Activated B cell treated with CpG ODN at 0.5 μM for 24 hours (primary cell): ENCODE measurements around the gene TBX3. TPM values are rescaled to one million over a fixed set of nuclear protein-coding genes. Genes with fewer than 3 reads are reported as not detected.

Experiments
- ATAC-seq: fragments of 200-7000 bp; cut with Tn5 transposase; one replicate; pipeline ENCODE4 v1.10.0; 2021; ENCODE audit warnings: low read depth, mild to moderate bottlenecking, moderate library complexity
- CTCF ChIA-PET: fragments of 350-600 bp; sonication (Branson Sonifier 250); formaldehyde crosslinking; loops from one replicate; lab custom pipeline; 2021; ENCODE audit warnings: antibody characterized with exemption; lab: Charles Lee
- POLR2A ChIA-PET: fragments of 350-600 bp; sonication (Branson Sonifier 250); formaldehyde crosslinking; loops from one replicate; lab custom pipeline; 2021; ENCODE audit warnings: antibody characterized with exemption; lab: Charles Lee
- DNase-seq: peaks from one replicate; pipeline ENCODE4 v3.0.0; 2022
- H3K27ac Mint-ChIP-seq: one replicate; pipeline ENCODE4 v1.8.0; 2020; ENCODE audit warnings: mixed read lengths
- H3K27me3 Mint-ChIP-seq: one replicate; pipeline ENCODE4 v1.8.0; 2021; ENCODE audit warnings: mixed read lengths
- H3K36me3 Mint-ChIP-seq: one replicate; pipeline ENCODE4 v1.8.0; 2021; ENCODE audit warnings: low read depth, mixed read lengths
- H3K4me1 Mint-ChIP-seq: one replicate; pipeline ENCODE4 v1.8.0; 2021; ENCODE audit warnings: mixed read lengths
- H3K4me3 Mint-ChIP-seq: one replicate; pipeline ENCODE4 v1.8.0; 2020; ENCODE audit warnings: mild to moderate bottlenecking, mixed read lengths
- H3K9me3 Mint-ChIP-seq: one replicate; pipeline ENCODE4 v1.8.0; 2020; ENCODE audit warnings: mixed read lengths
- CTCF ChIP-seq: fragments of 200-600 bp; IDR thresholded peaks from one replicate; pipeline ENCODE4 v1.8.0; 2022; ENCODE audit warnings: antibody characterized with exemption, mild to moderate bottlenecking
- intact Hi-C: fragments of 100-400 bp; cut with micrococcal nuclease; formaldehyde crosslinking; loops from one replicate; pipeline ENCODE4 v1.15.1; 2024
- total RNA-seq: library from RNA; stranded (reverse); gene quantifications from 2 replicates; pipeline ENCODE4 v1.2.3, GENCODE V29; 2022

TBX3 gene
- total RNA-seq, 1 donor from 2014 or later = not detected

GRCh38 chr12:114700392-114701103 lies 16.6 kb upstream of the TBX3 start:
- Mint-ChIP-seq H3K27ac (no peak overlapping the region), H3K9me3 (no peaks in the 10 kb centered on the region), H3K27me3 (peaks cover 70% of the 10 kb centered on the region), H3K4me3 (no peak overlapping the region), H3K4me1 (no peaks in the 10 kb centered on the region), H3K36me3 (no peaks in the 10 kb centered on the region)
- ATAC-seq (no peak), DNase-seq (no peak)
- ChIA-PET POLR2A (no interaction called here), CTCF (no interaction called here)
- TF ChIP-seq CTCF = no peak
- intact Hi-C loops = no loop called here

- no peak for TF ChIP-seq CTCF
- Mint-ChIP-seq H3K27me3 (peaks cover 83% of the 10 kb centered on the region), H3K36me3 (no peaks in the 10 kb centered on the region), H3K4me1 (no peaks in the 10 kb centered on the region), H3K4me3 (no peak overlapping the region), H3K27ac (no peak overlapping the region), H3K9me3 (no peaks in the 10 kb centered on the region)
- CTCF ChIA-PET = interaction anchor here (0.6 kb wide), 1 partner anchor 1222 kb away, joined by 3 read pairs; no protein-coding TSS in a partner anchor
- POLR2A ChIA-PET = no interaction called here
- no peak for ATAC-seq
- intact Hi-C loops = no loop called here
- no peak for DNase-seq
These were observed 14.7 kb upstream of the TBX3 start for GRCh38 chr12:114698566-114699163.

- H3K27me3 Mint-ChIP-seq = peaks cover 86% of the 10 kb centered on the region
- H3K4me3 Mint-ChIP-seq = no peak overlapping the region
- H3K4me1 Mint-ChIP-seq = no peaks in the 10 kb centered on the region
- no peak for TF ChIP-seq CTCF
- DNase-seq (no peak), ATAC-seq (no peak)
- H3K36me3 Mint-ChIP-seq = no peaks in the 10 kb centered on the region
- H3K9me3 Mint-ChIP-seq = no peaks in the 10 kb centered on the region
- ChIA-PET CTCF (no interaction called here), POLR2A (no interaction called here)
- no peak overlapping the region for H3K27ac Mint-ChIP-seq
- intact Hi-C loops = no loop called here
These were observed 14.0 kb upstream of the TBX3 start for GRCh38 chr12:114697741-114698565.

GRCh38 chr12:114697243-114697716 lies 13.3 kb upstream of the TBX3 start:
- CTCF ChIA-PET = no interaction called here
- DNase-seq (no peak), ATAC-seq (no peak)
- no peaks in the 10 kb centered on the region for H3K36me3 Mint-ChIP-seq
- H3K27me3 Mint-ChIP-seq = peaks cover 85% of the 10 kb centered on the region
- no peak overlapping the region for H3K4me3 Mint-ChIP-seq
- POLR2A ChIA-PET = no interaction called here
- intact Hi-C loops = no loop called here
- H3K9me3 Mint-ChIP-seq = no peaks in the 10 kb centered on the region
- H3K27ac Mint-ChIP-seq = no peak overlapping the region
- no peaks in the 10 kb centered on the region for H3K4me1 Mint-ChIP-seq
- TF ChIP-seq CTCF = no peak
